Gastroesophageal sphincter (tissue), 3 donors: ENCODE results near the gene UPF3B.

Experiments
- EP300 ChIP-seq: sonication (generic); formaldehyde crosslinking; IDR thresholded peaks from one replicate; pipeline ENCODE4 v1.6.1; 2017; ENCODE audit warnings: antibody characterized with exemption, mild to moderate bottlenecking
- POLR2A ChIP-seq, 2 donors: fragments of 450-650 bp; IDR thresholded peaks; one replicate each; pipeline ENCODE4 v1.6.1; 2017; ENCODE audit warnings: antibody characterized with exemption in 2 of 2, mild to moderate bottlenecking in 2 of 2, moderate library complexity in 1 of 2
- POLR2AphosphoS5 ChIP-seq: sonication (generic); formaldehyde crosslinking; IDR thresholded peaks from one replicate; pipeline ENCODE4 v1.6.1; 2017; ENCODE audit warnings: antibody characterized with exemption
- TF ChIP-seq, protein P1 (sequence below), 4 experiments: fragments of 200-600 bp in 2 of 4; fragments of 450-650 bp in 2 of 4; sonication (generic) in 1 of 4; IDR thresholded peaks; one replicate each; pipeline ENCODE4 v1.5.1; 2017 to 2019; ENCODE audit warnings: antibody characterized with exemption in 4 of 4, mild to moderate bottlenecking in 2 of 4, moderate library complexity in 2 of 4

DNA sequence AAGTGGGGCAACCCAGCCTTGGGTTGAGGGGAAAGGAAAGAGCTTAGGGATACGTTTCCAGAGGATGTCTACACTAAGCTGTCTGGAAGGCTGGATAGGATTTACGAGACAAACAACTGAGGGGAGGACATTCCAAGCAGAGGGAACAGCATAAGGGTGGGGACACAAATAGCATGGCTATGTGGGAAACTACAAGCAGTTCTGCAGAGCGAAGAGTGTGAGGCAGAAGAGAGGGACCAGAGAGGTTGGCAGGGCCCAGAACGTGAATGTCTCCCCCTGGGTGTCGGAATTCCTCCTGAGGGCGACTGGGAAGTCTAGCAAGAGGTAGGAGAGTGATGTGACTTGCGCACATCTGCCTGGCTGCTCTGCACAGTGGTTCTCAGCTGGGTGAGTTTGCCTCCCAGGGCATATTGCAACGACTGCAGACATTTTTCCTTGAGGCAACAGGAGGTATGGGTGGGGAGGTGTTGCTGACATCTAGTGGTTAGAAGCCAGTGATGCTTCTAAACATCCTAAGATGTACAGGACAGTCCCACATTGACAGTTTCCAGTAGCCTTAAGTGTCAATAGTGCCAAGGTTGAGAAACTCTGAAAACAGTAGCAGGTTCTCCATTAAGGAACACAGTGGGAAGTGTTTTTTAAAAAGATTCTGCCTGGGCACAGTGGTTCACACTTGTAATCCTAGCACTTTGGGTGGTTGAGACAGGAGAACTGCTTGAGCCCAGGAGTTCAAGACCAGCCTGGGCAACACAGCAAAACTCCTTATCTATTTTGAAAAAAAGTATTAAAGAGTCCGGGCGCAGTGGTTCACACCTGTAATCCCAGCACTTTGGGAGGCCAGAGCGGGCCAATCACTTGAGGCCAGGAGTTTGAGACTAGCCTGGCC, 28.0 kb upstream of the UPF3B start:
- TF ChIP-seq POLR2A (IDR thresholded peaks at IDR 0.05) = no peak
- TF ChIP-seq, protein P1, sequence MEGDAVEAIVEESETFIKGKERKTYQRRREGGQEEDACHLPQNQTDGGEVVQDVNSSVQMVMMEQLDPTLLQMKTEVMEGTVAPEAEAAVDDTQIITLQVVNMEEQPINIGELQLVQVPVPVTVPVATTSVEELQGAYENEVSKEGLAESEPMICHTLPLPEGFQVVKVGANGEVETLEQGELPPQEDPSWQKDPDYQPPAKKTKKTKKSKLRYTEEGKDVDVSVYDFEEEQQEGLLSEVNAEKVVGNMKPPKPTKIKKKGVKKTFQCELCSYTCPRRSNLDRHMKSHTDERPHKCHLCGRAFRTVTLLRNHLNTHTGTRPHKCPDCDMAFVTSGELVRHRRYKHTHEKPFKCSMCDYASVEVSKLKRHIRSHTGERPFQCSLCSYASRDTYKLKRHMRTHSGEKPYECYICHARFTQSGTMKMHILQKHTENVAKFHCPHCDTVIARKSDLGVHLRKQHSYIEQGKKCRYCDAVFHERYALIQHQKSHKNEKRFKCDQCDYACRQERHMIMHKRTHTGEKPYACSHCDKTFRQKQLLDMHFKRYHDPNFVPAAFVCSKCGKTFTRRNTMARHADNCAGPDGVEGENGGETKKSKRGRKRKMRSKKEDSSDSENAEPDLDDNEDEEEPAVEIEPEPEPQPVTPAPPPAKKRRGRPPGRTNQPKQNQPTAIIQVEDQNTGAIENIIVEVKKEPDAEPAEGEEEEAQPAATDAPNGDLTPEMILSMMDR (IDR thresholded peaks at IDR 0.05) = peak in 3 of 4 experiments; percentile 45 to 57 (median 48)
- TF ChIP-seq EP300 = no peak
- TF ChIP-seq POLR2AphosphoS5 = no peak
